DND-41 (cell line): Measurements from ENCODE around the gene SPOCD1.

Experiments
- ATAC-seq: fragments of 200-7000 bp; cut with Tn5 transposase; 3 replicates; pipeline ENCODE4 v1.9.1; 2021; ENCODE audit warnings: low read depth; ENCODE audit not compliant: insufficient read depth
- DNase-seq: peaks from one replicate; pipeline ENCODE4 v3.0.0-alpha.2; 2020
- H2AFZ ChIP-seq: 2 replicates; pipeline ENCODE4 v1.6.0; 2012; ENCODE audit warnings: low read depth, low read length
- H3K27ac ChIP-seq: 2 replicates; pipeline ENCODE4 v1.5.1; 2012; ENCODE audit warnings: low read length, inconsistent platforms
- H3K27me3 ChIP-seq: fragments of 200-600 bp; sonication (generic); 2 replicates; pipeline ENCODE4 v1.6.0; 2012; ENCODE audit warnings: low read length, mild to moderate bottlenecking, inconsistent platforms; ENCODE audit not compliant: insufficient read depth, poor library complexity
- H3K36me3 ChIP-seq: 2 replicates; pipeline ENCODE4 v1.5.1; 2012; ENCODE audit warnings: low read length, inconsistent platforms; ENCODE audit not compliant: insufficient read depth
- H3K4me1 ChIP-seq: 2 replicates; pipeline ENCODE4 v1.5.1; 2012; ENCODE audit warnings: mild to moderate bottlenecking, low read length; ENCODE audit not compliant: insufficient read depth
- H3K4me2 ChIP-seq: 2 replicates; pipeline ENCODE4 v1.6.0; 2012; ENCODE audit warnings: mild to moderate bottlenecking, moderate library complexity, low read length, inconsistent platforms; ENCODE audit not compliant: insufficient read depth
- H3K4me3 ChIP-seq, 2 experiments: fragments of 200-600 bp in 1 of 2; shearing (Covaris generic) in 1 of 2; 2 replicates each; pipeline ENCODE4 v1.5.1; 2012 to 2016; ENCODE audit warnings: inconsistent platforms in 2 of 2, low read length in 2 of 2, mild to moderate bottlenecking in 2 of 2, low read depth in 1 of 2, moderate library complexity in 1 of 2
- H3K79me2 ChIP-seq: 2 replicates; pipeline ENCODE4 v1.6.0; 2012; ENCODE audit warnings: low read length, inconsistent platforms; ENCODE audit not compliant: insufficient read depth
- H3K9ac ChIP-seq: 2 replicates; pipeline ENCODE4 v1.6.0; 2012; ENCODE audit warnings: low read depth, mild to moderate bottlenecking, inconsistent platforms, low read length, moderate library complexity
- H3K9me3 ChIP-seq: 2 replicates; pipeline ENCODE4 v1.5.1; 2012; ENCODE audit warnings: low read length, moderate library complexity, mild to moderate bottlenecking, inconsistent platforms; ENCODE audit not compliant: insufficient read depth, severe bottlenecking
- H4K20me1 ChIP-seq: 2 replicates; pipeline ENCODE4 v1.6.0; 2012; ENCODE audit warnings: low read length; ENCODE audit not compliant: insufficient read depth
- CTCF ChIP-seq: IDR thresholded peaks from 2 replicates; pipeline ENCODE4 v1.5.1; 2012; ENCODE audit warnings: borderline replicate concordance, low read length, moderate library complexity, mild to moderate bottlenecking; ENCODE audit not compliant: poor library complexity, severe bottlenecking; ENCODE audit errors: extremely low read depth
- EZH2 ChIP-seq: IDR thresholded peaks from 3 replicates; pipeline ENCODE4 v1.6.1; 2012; ENCODE audit warnings: borderline replicate concordance, low read depth, mild to moderate bottlenecking, moderate library complexity, low read length, inconsistent platforms; ENCODE audit not compliant: severe bottlenecking

The SPOCD1 gene

GRCh38 chr1:31805318-31805717, 10.5 kb downstream of the SPOCD1 start:
- no peak overlapping the region for H3K4me2 ChIP-seq
- no peak for TF ChIP-seq CTCF
- TF ChIP-seq EZH2, result no peak
- H3K4me3 ChIP-seq, result no peak overlapping the region
- no peak overlapping the region for H2AFZ ChIP-seq
- no peaks in the 10 kb centered on the region for H3K27me3 ChIP-seq
- H3K79me2 ChIP-seq, result no peaks in the 10 kb centered on the region
- H3K4me1 ChIP-seq, result peaks cover 12% of the 10 kb centered on the region; the same call in 1 of the 2 replicates
- H3K9ac ChIP-seq, result no peak overlapping the region
- ATAC-seq (no peak), DNase-seq (no peak)
- no peaks in the 10 kb centered on the region for H3K9me3 ChIP-seq
- no peak overlapping the region for H3K27ac ChIP-seq
- no peaks in the 10 kb centered on the region for H3K36me3 ChIP-seq
- no peaks in the 10 kb centered on the region for H4K20me1 ChIP-seq

GRCh38 chr1:31804098-31804497, 11.7 kb downstream of the SPOCD1 start:
- Histone ChIP-seq H2AFZ (no peak overlapping the region), H3K9ac (no peak overlapping the region), H3K9me3 (no peaks in the 10 kb centered on the region), H3K4me2 (no peak overlapping the region), H3K27me3 (no peaks in the 10 kb centered on the region), H3K36me3 (no peaks in the 10 kb centered on the region), H3K27ac (no peak overlapping the region), H4K20me1 (no peaks in the 10 kb centered on the region), H3K4me1 (peaks cover 12% of the 10 kb centered on the region; the same call in 1 of the 2 replicates), H3K4me3 (no peak overlapping the region), H3K79me2 (no peaks in the 10 kb centered on the region)
- DNase-seq, result no peak
- TF ChIP-seq EZH2 (no peak), CTCF (no peak)
- no peak for ATAC-seq

- no peaks in the 10 kb centered on the region for H3K9me3 ChIP-seq
- no peaks in the 10 kb centered on the region for H3K27me3 ChIP-seq
- H3K9ac ChIP-seq, result no peak overlapping the region
- H3K4me3 ChIP-seq, result no peak overlapping the region
- no peaks in the 10 kb centered on the region for H3K79me2 ChIP-seq
- no peak overlapping the region for H3K27ac ChIP-seq
- no peak for ATAC-seq
- H2AFZ ChIP-seq, result no peak overlapping the region
- H3K4me2 ChIP-seq, result no peak overlapping the region
- H4K20me1 ChIP-seq, result no peaks in the 10 kb centered on the region
- no peaks in the 10 kb centered on the region for H3K36me3 ChIP-seq
- H3K4me1 ChIP-seq, result peaks cover 12% of the 10 kb centered on the region; the same call in 1 of the 2 replicates
- TF ChIP-seq CTCF (no peak), EZH2 (no peak)
- no peak for DNase-seq
These were observed 12.2 kb downstream of the SPOCD1 start for GRCh38 chr1:31803610-31804009.
